ENCODE data around the gene UBN2.

DNA sequence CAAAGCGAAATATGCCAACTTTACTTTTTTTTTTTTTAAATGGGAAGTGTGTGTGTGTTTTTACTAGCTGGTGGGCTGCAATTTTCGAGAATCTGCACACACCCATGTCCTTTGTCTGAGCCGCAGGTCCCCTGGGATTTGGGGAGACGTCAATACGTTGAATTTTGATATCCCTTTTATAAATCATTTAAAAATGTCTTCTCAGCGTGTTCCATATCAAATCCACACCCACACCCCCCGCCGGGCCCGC lies 109.7 kb downstream of the UBN2 start:
- TF ChIP-seq POLR2AphosphoS5 (IDR thresholded peaks at IDR 0.05; ENCODE audit: borderline replicate concordance, low read depth, low read length) = no peak
- TF ChIP-seq EZH2 (IDR thresholded peaks at IDR 0.05) = no peak
- no peak for TF ChIP-seq FOXP2 (optimal IDR thresholded peaks at IDR 0.05; ENCODE audit: control extremely low read depth, extremely low read length, insufficient read depth)

Data from SK-N-MC (cell line).